ENCODE data around the gene OR2AT4. TPM values are rescaled to one million over a fixed set of nuclear protein-coding genes. Genes with fewer than 3 reads are reported as not detected.
"Not testable (repeated sequence)": the region's sequence is repeated elsewhere in the genome, so short reads cannot be mapped to it uniquely, and the experiment has no call there.

OR2AT4 gene
- total RNA-seq, 2 donors from 2014 or later = 0.11 TPM; not detected in 1

- intact Hi-C loops (cut with DNase I) = no loop called here
- 87% methylated on average over 4 of the region's 4 CpGs for WGBS
These were observed 49.5 kb downstream of the OR2AT4 start for GRCh38 chr11:75047191-75047590.

GRCh38 chr11:75046668-75047067, 50.0 kb downstream of the OR2AT4 start:
- H3K27ac ChIP-seq; DNase-seq (ENCODE audit: low spot score); H3K27me3 ChIP-seq (replicated peaks; ENCODE audit: insufficient read depth); H3K9me3 ChIP-seq; intact Hi-C loops (cut with DNase I); H3K4me1 ChIP-seq (replicated peaks); H3K36me3 ChIP-seq; H3K4me3 ChIP-seq: not testable (repeated sequence)
- 88% methylated on average over 5 of the region's 5 CpGs for whole genome bisulfite sequencing

More at GRCh38 chr11:75047191-75047590, 49.5 kb downstream of the OR2AT4 start:
- Histone ChIP-seq H3K4me1 (replicated peaks) (no peaks in the 10 kb centered on the region), H3K9me3 (no peaks in the 10 kb centered on the region), H3K36me3 (no peaks in the 10 kb centered on the region), H3K4me3 (no peak overlapping the region), H3K27ac (no peak overlapping the region), H3K27me3 (replicated peaks; ENCODE audit: insufficient read depth) (no peaks in the 10 kb centered on the region)
- DNase-seq (ENCODE audit: low spot score) = no peak
- TF ChIP-seq POLR2AphosphoS5 (IDR thresholded peaks at IDR 0.05) (no peak), CTCF (IDR thresholded peaks at IDR 0.05) (no peak), POLR2A (IDR thresholded peaks at IDR 0.05) (no peak)

- WGBS = 74% methylated on average over 15 of the region's 15 CpGs
- H3K4me3 ChIP-seq; H3K36me3 ChIP-seq; H3K4me1 ChIP-seq (replicated peaks); H3K27me3 ChIP-seq (replicated peaks; ENCODE audit: insufficient read depth); DNase-seq (ENCODE audit: low spot score); intact Hi-C loops (cut with DNase I); H3K9me3 ChIP-seq; H3K27ac ChIP-seq: not testable (repeated sequence)
These were observed 52.1 kb downstream of the OR2AT4 start for GRCh38 chr11:75044381-75045170.

- H3K27me3 ChIP-seq (replicated peaks; ENCODE audit: insufficient read depth); H3K4me3 ChIP-seq; H3K9me3 ChIP-seq; intact Hi-C loops (cut with DNase I); DNase-seq (ENCODE audit: low spot score); H3K27ac ChIP-seq; H3K36me3 ChIP-seq; H3K4me1 ChIP-seq (replicated peaks): not testable (repeated sequence)
- WGBS = 68% methylated on average over 3 of the region's 3 CpGs
These were observed 54.9 kb downstream of the OR2AT4 start for GRCh38 chr11:75041821-75042220.

- intact Hi-C loops (cut with DNase I) = no loop called here
- H3K27me3 ChIP-seq (replicated peaks; ENCODE audit: insufficient read depth) = no peaks in the 10 kb centered on the region
- no peak for TF ChIP-seq POLR2AphosphoS5 (IDR thresholded peaks at IDR 0.05)
- TF ChIP-seq POLR2A (IDR thresholded peaks at IDR 0.05) = no peak
- no peak for TF ChIP-seq CTCF (IDR thresholded peaks at IDR 0.05)
- no peaks in the 10 kb centered on the region for H3K4me1 ChIP-seq (replicated peaks)
- 73% methylated on average over 2 of the region's 2 CpGs for WGBS
- H3K4me3 ChIP-seq = no peak overlapping the region
- no peaks in the 10 kb centered on the region for H3K9me3 ChIP-seq
- H3K36me3 ChIP-seq = no peaks in the 10 kb centered on the region
- H3K27ac ChIP-seq = no peak overlapping the region
- DNase-seq (ENCODE audit: low spot score) = no peak
These were observed 55.4 kb downstream of the OR2AT4 start for GRCh38 chr11:75041263-75041662.

- 91% methylated on average over 11 of the region's 11 CpGs for WGBS
- no peak for TF ChIP-seq POLR2A (IDR thresholded peaks at IDR 0.05)
- no peak for TF ChIP-seq POLR2AphosphoS5 (IDR thresholded peaks at IDR 0.05)
- TF ChIP-seq CTCF (IDR thresholded peaks at IDR 0.05) = no peak
- no peak overlapping the region for H3K4me3 ChIP-seq
- no peaks in the 10 kb centered on the region for H3K27me3 ChIP-seq (replicated peaks; ENCODE audit: insufficient read depth)
- no peak for DNase-seq (ENCODE audit: low spot score)
- intact Hi-C loops (cut with DNase I) = no loop called here
- no peaks in the 10 kb centered on the region for H3K36me3 ChIP-seq
- no peak overlapping the region for H3K27ac ChIP-seq
- no peaks in the 10 kb centered on the region for H3K9me3 ChIP-seq
- no peaks in the 10 kb centered on the region for H3K4me1 ChIP-seq (replicated peaks)
These were observed 56.4 kb downstream of the OR2AT4 start for GRCh38 chr11:75040167-75040770.
